Keratinocyte (primary cell): ENCODE measurements around the gene ADAMTSL4.

Experiments
- EZH2 ChIP-seq: IDR thresholded peaks from one replicate; pipeline ENCODE4 v1.6.1; 2012; ENCODE audit warnings: inconsistent platforms, mild to moderate bottlenecking, low read length, moderate library complexity
- TF ChIP-seq, protein P1 (sequence below), 3 experiments: IDR thresholded peaks in 1 of 3; conservative IDR thresholded peaks in 1 of 3; optimal IDR thresholded peaks in 1 of 3; 2 replicates in 2 of 3; 3 replicates in 1 of 3; pipeline versions ENCODE3 to v1.5.1; 2011; ENCODE audit warnings: low read length in 3 of 3, mild to moderate bottlenecking in 3 of 3, moderate library complexity in 2 of 3, control low read depth in 1 of 3, inconsistent platforms in 1 of 3; ENCODE audit not compliant: insufficient read depth in 2 of 3; ENCODE audit errors: extremely low read depth in 1 of 3

DNA sequence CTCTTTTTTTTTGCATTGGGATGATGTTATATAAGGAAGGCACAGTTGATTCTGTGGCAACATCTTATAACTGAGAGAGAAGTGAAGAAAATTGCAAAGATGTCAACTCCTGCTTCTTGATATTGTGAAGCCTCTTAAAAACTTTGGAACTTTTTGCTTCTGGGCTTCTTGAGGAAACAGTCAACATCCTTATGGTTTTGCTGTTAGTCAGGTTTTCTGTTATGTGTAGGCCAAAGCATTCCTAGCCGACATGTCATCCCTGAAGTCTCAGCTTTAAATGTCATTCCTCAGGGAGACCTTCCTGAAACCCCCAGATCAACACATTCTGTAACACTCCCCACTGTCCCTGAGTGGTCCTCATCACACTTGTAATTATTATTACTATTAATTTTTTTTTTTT, 21.0 kb upstream of the ADAMTSL4 start:
- TF ChIP-seq, protein P1, sequence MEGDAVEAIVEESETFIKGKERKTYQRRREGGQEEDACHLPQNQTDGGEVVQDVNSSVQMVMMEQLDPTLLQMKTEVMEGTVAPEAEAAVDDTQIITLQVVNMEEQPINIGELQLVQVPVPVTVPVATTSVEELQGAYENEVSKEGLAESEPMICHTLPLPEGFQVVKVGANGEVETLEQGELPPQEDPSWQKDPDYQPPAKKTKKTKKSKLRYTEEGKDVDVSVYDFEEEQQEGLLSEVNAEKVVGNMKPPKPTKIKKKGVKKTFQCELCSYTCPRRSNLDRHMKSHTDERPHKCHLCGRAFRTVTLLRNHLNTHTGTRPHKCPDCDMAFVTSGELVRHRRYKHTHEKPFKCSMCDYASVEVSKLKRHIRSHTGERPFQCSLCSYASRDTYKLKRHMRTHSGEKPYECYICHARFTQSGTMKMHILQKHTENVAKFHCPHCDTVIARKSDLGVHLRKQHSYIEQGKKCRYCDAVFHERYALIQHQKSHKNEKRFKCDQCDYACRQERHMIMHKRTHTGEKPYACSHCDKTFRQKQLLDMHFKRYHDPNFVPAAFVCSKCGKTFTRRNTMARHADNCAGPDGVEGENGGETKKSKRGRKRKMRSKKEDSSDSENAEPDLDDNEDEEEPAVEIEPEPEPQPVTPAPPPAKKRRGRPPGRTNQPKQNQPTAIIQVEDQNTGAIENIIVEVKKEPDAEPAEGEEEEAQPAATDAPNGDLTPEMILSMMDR (optimal IDR thresholded peaks at IDR 0.05 in 1 of 3, IDR thresholded peaks at IDR 0.05 in 1 of 3, conservative IDR thresholded peaks at IDR 0.05 in 1 of 3; ENCODE audit: extremely low read depth in 1 of 3, insufficient read depth in 2 of 3, low read length in 3 of 3), result no peak
- no peak for TF ChIP-seq EZH2
